ENCODE data around the gene CXCR1. TPM values are rescaled to one million over a fixed set of nuclear protein-coding genes. Genes with fewer than 3 reads are reported as not detected.
"Not testable (repeated sequence)": the region's sequence is repeated elsewhere in the genome, so short reads cannot be mapped to it uniquely, and the experiment has no call there.

Gene CXCR1
- total RNA-seq, 1 donor from 2014 or later, result not detected

GRCh38 chr2:218128781-218129457 is 37.8 kb downstream of the CXCR1 start:
- DNase-seq, result no peak
- no peak for TF ChIP-seq CTCF (IDR thresholded peaks at IDR 0.05; ENCODE audit: partially characterized antibody, unreplicated experiment)
- Mint-ChIP-seq H3K27me3 (ENCODE audit: unreplicated experiment) (peaks cover 6% of the 10 kb centered on the region), H3K36me3 (ENCODE audit: unreplicated experiment) (no peaks in the 10 kb centered on the region), H3K9me3 (ENCODE audit: unreplicated experiment) (no peaks in the 10 kb centered on the region), H3K27ac (ENCODE audit: unreplicated experiment) (no peak overlapping the region), H3K4me1 (ENCODE audit: low read depth, unreplicated experiment) (no peaks in the 10 kb centered on the region), H3K4me3 (ENCODE audit: unreplicated experiment) (no peak overlapping the region)

- Mint-ChIP-seq H3K36me3 (ENCODE audit: unreplicated experiment) (no peaks in the 10 kb centered on the region), H3K9me3 (ENCODE audit: unreplicated experiment) (peaks cover under 1% of the 10 kb centered on the region), H3K4me1 (ENCODE audit: low read depth, unreplicated experiment) (no peaks in the 10 kb centered on the region), H3K27me3 (ENCODE audit: unreplicated experiment) (peaks cover 6% of the 10 kb centered on the region), H3K4me3 (ENCODE audit: unreplicated experiment) (no peak overlapping the region), H3K27ac (ENCODE audit: unreplicated experiment) (no peak overlapping the region)
- TF ChIP-seq CTCF (IDR thresholded peaks at IDR 0.05; ENCODE audit: partially characterized antibody, unreplicated experiment), result no peak
- DNase-seq, result no peak
Observed at GRCh38 chr2:218127929-218128455, 38.8 kb downstream of the CXCR1 start.

- H3K27me3 Mint-ChIP-seq (ENCODE audit: unreplicated experiment), result peaks cover 6% of the 10 kb centered on the region
- no peak within 1 kb of the TSS for H3K4me3 Mint-ChIP-seq (ENCODE audit: unreplicated experiment)
- peaks cover 1% of the 10 kb centered on the region for H3K9me3 Mint-ChIP-seq (ENCODE audit: unreplicated experiment)
- H3K36me3 Mint-ChIP-seq (ENCODE audit: unreplicated experiment), result peaks cover 4% of the 10 kb centered on the region
- no peak within 1 kb of the TSS for H3K27ac Mint-ChIP-seq (ENCODE audit: unreplicated experiment)
- no peaks in the 10 kb centered on the region for H3K4me1 Mint-ChIP-seq (ENCODE audit: low read depth, unreplicated experiment)
- TF ChIP-seq CTCF (IDR thresholded peaks at IDR 0.05; ENCODE audit: partially characterized antibody, unreplicated experiment), result no peak
- no peak for DNase-seq
Observed at GRCh38 chr2:218125626-218126080, 41.1 kb downstream of the CXCR1 start, which contains the start of gene CXCR2. TSS of gene CXCR2 (plus strand) at chr2:218126028. CDS start at chr2:218134802, 8,774 bp downstream.

GRCh38 chr2:218125095-218125494 is 41.7 kb downstream of the CXCR1 start:
- no peak for TF ChIP-seq CTCF (IDR thresholded peaks at IDR 0.05; ENCODE audit: partially characterized antibody, unreplicated experiment)
- peaks cover 6% of the 10 kb centered on the region for H3K27me3 Mint-ChIP-seq (ENCODE audit: unreplicated experiment)
- H3K4me1 Mint-ChIP-seq (ENCODE audit: low read depth, unreplicated experiment), result no peaks in the 10 kb centered on the region
- H3K36me3 Mint-ChIP-seq (ENCODE audit: unreplicated experiment), result peaks cover 4% of the 10 kb centered on the region
- H3K27ac Mint-ChIP-seq (ENCODE audit: unreplicated experiment), result no peak overlapping the region
- H3K4me3 Mint-ChIP-seq (ENCODE audit: unreplicated experiment), result no peak overlapping the region
- DNase-seq, result no peak
- H3K9me3 Mint-ChIP-seq (ENCODE audit: unreplicated experiment), result peaks cover 1% of the 10 kb centered on the region

- Mint-ChIP-seq H3K4me3 (ENCODE audit: unreplicated experiment) (no peak overlapping the region), H3K4me1 (ENCODE audit: low read depth, unreplicated experiment) (no peaks in the 10 kb centered on the region), H3K9me3 (ENCODE audit: unreplicated experiment) (peaks cover 1% of the 10 kb centered on the region), H3K36me3 (ENCODE audit: unreplicated experiment) (peaks cover 4% of the 10 kb centered on the region), H3K27ac (ENCODE audit: unreplicated experiment) (no peak overlapping the region), H3K27me3 (ENCODE audit: unreplicated experiment) (peaks cover 6% of the 10 kb centered on the region)
- DNase-seq, result no peak
- TF ChIP-seq CTCF (IDR thresholded peaks at IDR 0.05; ENCODE audit: partially characterized antibody, unreplicated experiment), result no peak
Observed at GRCh38 chr2:218123986-218124385, 42.8 kb downstream of the CXCR1 start.

GRCh38 chr2:218122286-218122685 is 44.5 kb downstream of the CXCR1 start:
- DNase-seq; H3K27me3 Mint-ChIP-seq (ENCODE audit: unreplicated experiment); H3K4me1 Mint-ChIP-seq (ENCODE audit: low read depth, unreplicated experiment); H3K36me3 Mint-ChIP-seq (ENCODE audit: unreplicated experiment); H3K27ac Mint-ChIP-seq (ENCODE audit: unreplicated experiment); H3K4me3 Mint-ChIP-seq (ENCODE audit: unreplicated experiment); H3K9me3 Mint-ChIP-seq (ENCODE audit: unreplicated experiment): not testable (repeated sequence)

GRCh38 chr2:218121789-218122188 is 45.0 kb downstream of the CXCR1 start:
- H3K36me3 Mint-ChIP-seq (ENCODE audit: unreplicated experiment); H3K27me3 Mint-ChIP-seq (ENCODE audit: unreplicated experiment); DNase-seq; H3K4me3 Mint-ChIP-seq (ENCODE audit: unreplicated experiment); H3K9me3 Mint-ChIP-seq (ENCODE audit: unreplicated experiment); H3K27ac Mint-ChIP-seq (ENCODE audit: unreplicated experiment); H3K4me1 Mint-ChIP-seq (ENCODE audit: low read depth, unreplicated experiment): not testable (repeated sequence)

All from glutamatergic neuron (in vitro differentiated cells).